Activated T-cell treated with anti-CD3 and anti-CD28 coated beads for 1 hour (primary cell): Measurements from ENCODE around the gene XKR7.

Experiments used
- DNase-seq: peaks from one replicate; pipeline ENCODE4 v3.0.0-alpha.2; 2020; ENCODE audit warnings: low read depth

The XKR7 gene

DNA sequence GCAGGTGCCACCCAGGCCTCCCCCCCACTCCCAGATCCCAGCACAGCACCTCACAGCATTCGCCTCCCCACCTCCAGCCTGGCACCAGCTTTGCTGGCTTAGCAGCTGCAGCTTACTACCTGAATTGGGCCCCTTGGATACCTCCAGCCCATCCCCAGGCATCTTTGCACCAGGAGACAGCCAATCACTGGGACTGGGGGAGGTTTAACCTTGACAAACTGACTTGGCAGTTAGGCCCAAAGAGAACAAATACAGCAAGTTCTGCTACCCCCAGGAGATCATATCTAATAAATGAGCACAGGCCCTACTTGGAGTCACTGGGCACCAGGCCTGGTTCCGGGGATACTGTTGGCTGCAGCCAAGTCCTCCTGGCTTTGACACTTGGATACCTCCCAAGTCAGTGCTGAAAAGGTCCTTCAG lies 24.9 kb upstream of the XKR7 start:
- DNase-seq, result no peak

- no peak for DNase-seq
Measured at GRCh38 chr20:31945319-31945718, 22.6 kb upstream of the XKR7 start.

DNA sequence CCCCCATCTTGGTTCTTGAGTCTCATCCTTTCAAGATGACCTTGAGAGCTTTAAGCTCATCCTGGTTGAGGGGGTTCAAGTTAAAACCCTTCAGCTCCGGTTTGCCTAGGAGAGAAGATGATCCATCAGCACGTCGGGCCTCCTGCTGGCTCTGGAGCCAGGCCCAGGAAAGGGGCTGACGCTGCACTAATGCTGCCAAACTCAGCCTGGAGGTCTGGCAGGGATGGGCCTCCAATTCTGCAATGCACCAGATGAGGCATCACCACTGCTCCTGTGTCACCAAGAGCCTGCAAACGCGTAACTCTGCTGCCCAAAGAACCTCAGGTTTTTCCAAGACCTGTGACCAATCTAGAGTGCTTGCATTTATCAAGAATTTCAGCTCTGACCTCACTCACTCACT lies 22.2 kb upstream of the XKR7 start:
- no peak for DNase-seq

DNA sequence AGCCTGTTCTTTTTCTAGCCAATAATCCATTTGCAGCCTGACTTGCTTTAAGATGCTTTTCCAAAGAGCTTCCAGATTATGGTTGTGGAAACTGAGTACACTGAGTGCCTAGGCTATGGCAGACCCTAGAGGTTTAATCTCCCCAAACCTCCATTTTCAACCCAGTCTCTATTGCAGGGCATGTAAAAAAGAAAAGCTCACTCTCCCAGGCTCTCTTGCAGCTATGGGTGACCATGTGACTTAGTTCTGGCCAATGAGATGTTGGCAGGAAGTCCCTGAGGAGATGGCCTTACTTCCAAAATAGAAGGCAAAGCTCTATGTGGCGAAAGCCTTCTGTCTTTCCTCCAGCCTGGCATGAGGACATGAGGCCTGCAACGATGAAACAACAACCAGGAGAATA lies 19.9 kb upstream of the XKR7 start:
- DNase-seq, result no peak

- no peak for DNase-seq
Measured at GRCh38 chr20:31949877-31950646, 17.9 kb upstream of the XKR7 start.

DNA sequence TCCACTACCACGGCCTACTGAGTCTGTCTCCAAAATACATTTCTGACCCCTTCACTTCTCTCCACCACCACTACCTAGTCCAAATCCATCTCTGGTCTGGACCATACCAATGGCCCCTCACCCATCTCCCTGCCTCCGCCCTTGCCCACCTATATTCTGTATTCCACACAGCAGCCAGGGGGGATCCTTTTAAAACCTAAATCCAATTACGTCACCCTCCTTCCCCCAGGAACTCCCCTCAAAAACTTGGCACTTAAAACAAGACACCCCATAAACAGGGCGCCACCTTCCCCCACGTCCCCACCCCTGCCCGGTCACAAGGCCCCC lies 16.8 kb upstream of the XKR7 start:
- DNase-seq, result no peak

DNA sequence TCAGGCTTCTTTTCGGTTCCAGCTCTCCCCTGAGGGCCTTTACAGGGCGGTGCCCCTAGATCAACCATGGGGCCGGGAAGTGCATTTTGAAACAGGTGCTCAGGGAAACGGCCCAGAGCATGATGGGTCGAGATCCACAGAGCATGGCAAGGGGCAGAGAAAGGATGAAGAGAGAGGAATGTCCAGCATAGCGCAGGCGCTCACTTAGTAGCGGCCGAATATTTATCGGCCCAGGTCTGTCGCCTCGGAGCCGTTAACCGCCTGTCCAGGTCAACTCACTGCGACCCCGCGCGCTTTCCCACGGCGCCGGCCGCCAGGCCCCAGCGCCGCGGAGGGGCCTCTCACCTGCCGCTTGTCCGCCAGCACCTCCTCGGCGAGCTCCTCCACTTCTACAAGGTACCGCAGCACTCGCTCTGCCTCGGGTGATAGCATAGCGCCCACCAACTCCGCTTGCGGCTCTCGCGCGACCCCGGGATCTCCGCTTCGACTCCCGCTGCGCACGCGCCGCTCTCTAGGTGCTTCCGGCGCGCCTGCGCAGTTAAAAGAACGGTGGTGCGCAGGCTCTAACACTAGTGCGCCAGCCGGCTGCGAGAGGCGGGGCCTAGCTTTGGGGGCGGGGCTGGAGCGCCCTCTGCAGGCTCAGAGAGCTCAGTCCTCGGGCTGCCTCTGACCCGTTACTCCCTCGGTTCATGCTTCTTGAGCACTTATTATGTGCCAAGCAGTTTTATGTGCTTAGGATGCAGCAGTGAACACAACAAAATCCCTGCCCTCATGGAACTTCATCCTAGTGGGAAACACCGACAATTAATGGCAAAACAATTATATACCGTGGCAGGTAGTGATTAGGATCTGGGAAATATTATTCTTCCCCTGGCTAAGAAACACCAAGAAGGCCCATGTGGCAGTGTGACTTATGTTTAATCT lies 16.2 kb upstream of the XKR7 start, which contains the start of gene PDRG1:
TSS of gene PDRG1 (minus strand) at position 517 of the 924 bp plus-strand sequence. CDS start at position 432, 85 bp downstream.
- DNase-seq, result peak; percentile 97

DNA sequence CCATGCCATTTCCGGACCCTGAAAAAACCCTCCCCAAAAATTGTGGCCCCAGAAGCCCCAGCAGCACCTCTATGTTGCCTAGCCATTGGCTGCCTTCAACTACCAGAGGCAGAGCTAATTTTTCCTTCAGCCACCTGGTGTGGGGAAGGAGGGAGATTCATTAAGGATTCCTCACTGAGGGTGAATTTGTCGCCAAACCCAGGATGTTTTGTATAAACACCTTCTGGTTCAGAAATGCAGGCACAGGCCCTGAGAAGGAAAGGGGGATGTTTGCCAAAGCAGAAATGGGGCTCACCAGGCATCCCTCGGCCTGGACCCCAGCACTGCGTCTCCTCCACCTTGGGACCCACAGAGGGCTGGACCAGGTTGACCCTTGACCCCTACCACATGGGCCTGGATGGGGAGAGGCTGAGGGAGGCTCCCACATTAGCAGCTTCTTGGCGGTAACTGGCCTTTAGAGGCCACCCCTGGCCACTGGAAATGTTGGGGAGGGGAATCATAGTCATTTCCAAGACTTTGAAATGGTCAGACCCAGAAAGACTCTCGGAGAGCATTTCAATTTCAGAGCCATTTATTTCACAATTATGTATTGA lies 14.3 kb upstream of the XKR7 start:
- no peak for DNase-seq

GRCh38 chr20:31954500-31954899 lies 13.5 kb upstream of the XKR7 start:
- no peak for DNase-seq

DNA sequence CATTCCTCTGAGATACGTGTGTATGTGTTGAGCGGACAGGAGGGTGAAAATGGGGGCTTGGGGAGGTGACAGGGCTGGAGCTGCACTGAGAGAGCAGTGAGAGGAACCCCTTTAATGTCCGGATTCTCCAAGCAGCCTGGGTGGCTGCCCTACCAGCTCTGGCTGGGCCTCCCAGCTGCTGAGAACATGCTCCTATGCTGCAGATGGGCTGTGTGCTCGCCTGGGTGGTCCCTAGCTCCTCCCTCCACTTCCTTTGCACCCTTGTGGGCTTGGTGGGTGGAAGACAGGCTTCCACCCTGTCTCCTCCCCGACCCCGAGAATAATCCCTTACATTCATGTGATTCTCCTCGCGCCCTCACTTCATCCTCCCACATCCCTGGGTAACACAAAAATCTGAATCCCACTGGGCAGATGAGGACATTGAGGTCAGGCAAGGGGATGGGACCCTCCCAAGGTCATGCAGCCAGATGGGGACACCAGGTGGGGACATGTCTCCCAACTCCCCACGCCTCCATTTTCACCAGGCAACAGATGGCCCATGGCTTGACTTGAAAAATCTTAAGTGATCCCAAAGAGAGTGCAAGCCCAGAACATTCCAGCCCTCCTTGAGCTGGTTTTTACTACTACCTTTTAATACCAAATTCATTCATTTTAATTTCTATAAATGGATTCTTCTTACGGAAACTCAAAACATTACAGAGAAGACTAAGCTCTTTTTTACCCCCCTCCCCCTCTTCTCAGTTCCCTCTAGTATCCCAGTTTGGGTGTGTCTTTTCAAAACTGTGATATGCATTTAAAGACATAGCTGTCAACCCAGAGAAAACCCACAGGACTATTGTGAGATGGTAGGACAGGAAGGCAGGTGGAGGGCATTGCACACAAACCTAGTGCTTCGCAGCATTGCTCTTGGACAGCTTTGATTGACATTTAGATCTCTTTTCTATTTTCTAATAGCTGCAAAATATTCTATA lies 11.1 kb upstream of the XKR7 start:
- DNase-seq, result no peak

- no peak for DNase-seq
Measured at GRCh38 chr20:31962761-31963160, 5.2 kb upstream of the XKR7 start.

GRCh38 chr20:31963889-31964288 lies 4.1 kb upstream of the XKR7 start:
- DNase-seq, result no peak

- DNase-seq, result no peak
Measured at GRCh38 chr20:31966991-31967655, 828 bp upstream of the XKR7 start.

DNA sequence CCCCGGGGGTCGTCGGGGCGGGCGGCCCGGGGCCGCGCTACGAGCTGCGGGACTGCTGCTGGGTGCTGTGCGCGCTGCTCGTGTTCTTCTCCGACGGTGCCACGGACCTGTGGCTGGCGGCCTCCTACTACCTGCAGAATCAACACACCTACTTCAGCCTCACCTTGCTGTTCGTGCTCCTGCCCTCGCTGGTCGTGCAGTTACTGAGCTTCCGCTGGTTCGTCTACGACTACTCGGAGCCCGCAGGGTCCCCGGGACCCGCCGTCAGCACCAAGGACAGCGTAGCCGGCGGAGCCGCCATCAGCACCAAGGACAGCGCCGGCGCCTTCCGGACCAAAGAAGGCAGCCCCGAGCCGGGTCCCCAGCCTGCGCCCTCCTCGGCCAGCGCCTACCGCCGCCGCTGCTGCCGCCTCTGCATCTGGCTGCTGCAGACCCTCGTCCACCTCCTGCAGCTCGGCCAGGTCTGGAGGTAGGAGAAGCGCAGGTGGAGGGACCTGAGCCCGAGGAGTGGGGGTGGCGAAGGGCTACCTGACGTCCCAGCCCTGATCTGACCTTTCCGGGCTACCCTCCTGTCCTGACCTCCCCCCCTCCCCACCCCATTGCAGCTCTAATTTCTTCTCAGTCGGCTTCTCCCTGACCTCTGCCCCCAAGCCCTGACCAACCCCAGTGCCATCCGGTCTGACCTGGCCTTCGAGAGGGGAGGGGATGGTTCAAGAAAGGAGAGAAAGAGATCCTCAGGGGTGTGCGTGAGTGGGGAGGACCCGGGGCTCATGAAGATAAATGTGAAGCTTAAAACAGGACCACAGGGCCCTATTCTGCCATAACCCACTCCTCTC lies 558 bp downstream of the XKR7 start:
- DNase-seq, result peak; percentile 76

GRCh38 chr20:31969991-31970390 lies 2.0 kb downstream of the XKR7 start:
- no peak for DNase-seq

GRCh38 chr20:31972471-31973021 lies 4.6 kb downstream of the XKR7 start:
- no peak for DNase-seq

DNA sequence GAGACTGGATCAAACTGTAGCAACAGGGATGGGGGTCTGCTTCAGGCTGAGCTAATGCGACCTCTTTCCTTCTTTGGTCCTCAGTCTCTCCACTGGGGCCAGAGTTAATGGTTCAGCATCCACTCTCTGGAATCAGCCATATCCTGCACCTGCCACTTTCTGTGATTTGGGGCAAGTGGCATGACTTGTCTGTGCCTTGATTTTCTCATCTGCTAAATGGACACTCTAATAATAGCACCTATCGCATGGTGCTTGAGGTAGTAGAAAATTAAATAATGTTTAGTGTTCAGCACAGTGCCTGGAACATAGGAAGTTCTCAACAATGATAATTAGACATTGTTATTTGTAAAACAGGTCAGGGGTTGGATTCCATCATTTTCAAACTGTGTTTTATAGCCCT lies 6.3 kb downstream of the XKR7 start:
- DNase-seq, result no peak

DNA sequence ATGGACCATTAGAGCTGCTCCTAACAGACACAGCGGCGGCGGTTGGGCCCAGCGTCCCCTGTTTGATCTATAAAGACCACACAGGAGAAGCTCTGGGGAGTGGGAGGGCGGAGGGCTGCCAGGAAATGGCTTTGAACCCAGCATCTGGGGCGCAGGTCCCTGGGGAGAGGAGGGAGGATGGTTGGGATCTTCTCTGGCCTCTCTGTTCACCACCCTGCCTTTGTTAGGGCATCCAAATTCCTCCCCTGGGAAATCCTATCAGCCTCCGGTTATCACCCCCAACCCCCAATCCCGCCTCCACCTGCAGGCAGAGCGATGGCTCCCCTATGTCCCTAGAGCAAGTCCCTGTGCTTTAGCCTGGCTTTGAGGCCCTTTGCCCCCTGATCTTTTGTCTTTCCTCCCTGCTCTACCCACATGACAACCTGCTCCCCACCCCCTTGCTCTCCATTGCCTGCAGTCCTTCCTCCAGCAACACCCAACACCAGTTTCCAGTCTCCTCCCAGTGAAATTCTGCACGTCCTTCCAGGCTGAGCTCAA lies 7.1 kb downstream of the XKR7 start:
- DNase-seq, result no peak

DNA sequence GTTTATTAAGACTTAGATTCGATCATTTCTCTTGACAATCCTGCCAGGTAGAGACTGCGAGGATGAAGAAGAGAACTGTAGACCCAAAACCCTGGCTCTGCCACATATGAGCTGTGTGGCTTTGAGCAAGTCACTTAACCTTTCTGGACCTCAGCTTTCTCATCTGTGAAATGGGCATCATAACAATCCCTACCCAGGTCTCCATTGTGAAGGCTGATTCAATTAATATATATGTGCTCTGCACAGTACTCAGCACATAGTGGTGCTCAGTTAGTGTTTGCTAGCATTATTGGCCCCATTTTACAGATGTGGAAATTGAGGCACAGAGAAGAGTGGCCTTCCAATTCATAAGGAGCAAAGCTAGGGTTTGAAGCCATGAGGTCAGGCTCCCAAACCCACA lies 7.9 kb downstream of the XKR7 start:
- no peak for DNase-seq

DNA sequence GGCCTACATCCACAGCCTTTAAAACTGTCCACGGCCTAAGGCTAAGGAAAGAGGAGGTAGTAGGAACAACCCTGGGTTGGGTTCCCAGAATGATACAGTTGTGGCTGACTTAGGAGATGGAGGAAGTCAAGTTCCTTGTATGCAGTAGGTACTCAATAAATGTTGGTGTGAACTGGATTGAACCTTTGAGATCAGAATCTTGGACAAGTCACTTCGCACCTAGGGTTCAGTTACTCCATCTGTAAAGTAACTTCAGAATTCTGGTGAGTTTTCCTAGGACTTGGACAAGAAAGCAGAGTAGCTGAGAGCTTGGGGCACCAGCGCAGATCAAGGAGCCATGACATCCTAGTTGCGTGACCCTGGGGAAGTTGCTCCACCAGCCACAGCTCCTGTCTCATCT lies 9.1 kb downstream of the XKR7 start:
- no peak for DNase-seq
